GM23338 (cell line): ENCODE data around the gene MUC6. TPM values are rescaled to one million over a fixed set of nuclear protein-coding genes. Genes with fewer than 3 reads are reported as not detected.

Source experiments
- ATAC-seq: fragments of 200-7000 bp; cut with Tn5 transposase; 3 replicates; pipeline ENCODE4 v1.9.1; 2020
- DNase-seq: peaks from one replicate; pipeline ENCODE4 v3.0.0-alpha.2; 2015; ENCODE audit warnings: low spot score
- H2AFZ ChIP-seq: fragments of 200-600 bp; sonication (generic); 2 replicates; pipeline ENCODE4 v1.8.0; 2016; ENCODE audit warnings: antibody characterized with exemption, mild to moderate bottlenecking, moderate library complexity
- H3F3A ChIP-seq: fragments of 200-600 bp; sonication (generic); replicated peaks from 2 replicates; pipeline ENCODE4 v1.8.0; 2017; ENCODE audit warnings: antibody characterized with exemption, mixed run types, low read depth
- H3K27ac ChIP-seq: fragments of 200-600 bp; sonication (generic); 2 replicates; pipeline ENCODE4 v1.6.1; 2016; ENCODE audit warnings: low read depth
- H3K27me3 ChIP-seq: fragments of 200-600 bp; sonication (generic); 2 replicates; pipeline ENCODE4 v1.8.0; 2016; ENCODE audit warnings: mild to moderate bottlenecking, mixed run types, moderate library complexity; ENCODE audit not compliant: insufficient read depth
- H3K36me3 ChIP-seq: fragments of 200-600 bp; sonication (generic); 2 replicates; pipeline ENCODE4 v1.8.0; 2016; ENCODE audit warnings: mild to moderate bottlenecking; ENCODE audit not compliant: insufficient read depth
- H3K4me1 ChIP-seq: fragments of 200-600 bp; sonication (generic); 2 replicates; pipeline ENCODE4 v1.8.0; 2016; ENCODE audit warnings: mild to moderate bottlenecking, moderate library complexity; ENCODE audit not compliant: insufficient read depth
- H3K4me2 ChIP-seq: fragments of 200-600 bp; sonication (generic); 2 replicates; pipeline ENCODE4 v1.7.1; 2017; ENCODE audit warnings: mixed run types
- H3K4me3 ChIP-seq: fragments of 200-600 bp; sonication (generic); 2 replicates; pipeline ENCODE4 v1.6.1; 2016; ENCODE audit warnings: mixed run types
- H3K79me2 ChIP-seq: fragments of 200-600 bp; sonication (generic); replicated peaks from 2 replicates; pipeline ENCODE4 v1.8.0; 2017; ENCODE audit warnings: mild to moderate bottlenecking; ENCODE audit not compliant: insufficient read depth
- H3K9me2 ChIP-seq: fragments of 200-600 bp; sonication (generic); 2 replicates; pipeline ENCODE4 v1.8.0; 2017; ENCODE audit not compliant: insufficient read depth
- H4K20me1 ChIP-seq: fragments of 200-600 bp; sonication (generic); replicated peaks from 2 replicates; pipeline ENCODE4 v1.8.0; 2017; ENCODE audit warnings: mild to moderate bottlenecking; ENCODE audit not compliant: insufficient read depth
- H3K27ac Mint-ChIP-seq: 2 replicates; pipeline ENCODE4 v1.8.0; 2020; ENCODE audit warnings: inconsistent platforms, mild to moderate bottlenecking, moderate library complexity, mixed read lengths
- H3K27me3 Mint-ChIP-seq: 3 replicates; pipeline ENCODE4 v1.8.0; 2022; ENCODE audit warnings: low read depth, mild to moderate bottlenecking, moderate library complexity, mixed read lengths, inconsistent platforms; ENCODE audit not compliant: insufficient read depth, poor library complexity
- H3K36me3 Mint-ChIP-seq: 3 replicates; pipeline ENCODE4 v1.8.0; 2021; ENCODE audit warnings: low read depth, mild to moderate bottlenecking, inconsistent platforms, moderate library complexity, mixed read lengths
- H3K4me1 Mint-ChIP-seq: 3 replicates; pipeline ENCODE4 v1.8.0; 2020; ENCODE audit warnings: mild to moderate bottlenecking, inconsistent platforms, mixed read lengths
- H3K4me3 Mint-ChIP-seq: 3 replicates; pipeline ENCODE4 v1.8.0; 2021; ENCODE audit warnings: moderate library complexity, mild to moderate bottlenecking, inconsistent platforms, mixed read lengths
- H3K9me3 Mint-ChIP-seq: 3 replicates; pipeline ENCODE4 v1.8.0; 2020; ENCODE audit warnings: moderate library complexity, mild to moderate bottlenecking, inconsistent platforms, mixed read lengths
- CREB1 ChIP-seq: fragments of 250-450 bp; sonication (Bioruptor Pico); IDR thresholded peaks from 2 replicates; pipeline ENCODE4 v1.5.0; 2020; ENCODE audit warnings: low read depth, mild to moderate bottlenecking, moderate library complexity
- CTCF ChIP-seq, 2 experiments: fragments of 200-600 bp in 1 of 2; sonication (generic) in 1 of 2; conservative IDR thresholded peaks; 2 replicates each; pipeline versions ENCODE4 v1.5.1 to v1.6.1; 2016 to 2017; ENCODE audit warnings: antibody characterized with exemption in 2 of 2, low read depth in 2 of 2, mild to moderate bottlenecking in 2 of 2, moderate library complexity in 1 of 2
- EZH2phosphoT487 ChIP-seq: fragments of 200-600 bp; sonication (generic); IDR thresholded peaks from one replicate; pipeline ENCODE4 v1.8.1; 2018; ENCODE audit warnings: antibody characterized with exemption; ENCODE audit not compliant: unreplicated experiment
- JUNB ChIP-seq: IDR thresholded peaks from one replicate; pipeline ENCODE4 v1.6.1; 2016; ENCODE audit warnings: antibody characterized with exemption; ENCODE audit not compliant: unreplicated experiment
- POLR2AphosphoS5 ChIP-seq: IDR thresholded peaks from 2 replicates; pipeline ENCODE4 v1.6.1; 2016; ENCODE audit warnings: antibody characterized with exemption, low read depth
- ZNF331 ChIP-seq: fragments of 250-450 bp; sonication (Bioruptor Pico); IDR thresholded peaks from 2 replicates; pipeline ENCODE4 v1.5.0; 2020; ENCODE audit warnings: low read depth, mild to moderate bottlenecking, moderate library complexity
- ZNF462 ChIP-seq: fragments of 250-450 bp; sonication (Bioruptor Pico); IDR thresholded peaks from 2 replicates; pipeline ENCODE4 v1.5.0; 2020; ENCODE audit warnings: mild to moderate bottlenecking, moderate library complexity
- polyA plus RNA-seq: library from polyadenylated mRNA; unstranded; fragments of >200 nt; fragmentation: Nextera tagmentation; extraction: Ambion mirVana; gene quantifications from 2 replicates; pipeline ENCODE4 v1.2.1, GENCODE V29; 2016
- total RNA-seq: library from RNA; depleted of rRNA; stranded (reverse); fragments of >200 nt; shearing (Covaris generic); gene quantifications from 2 replicates; pipeline ENCODE4 v1.2.3, GENCODE V29; 2014

Gene MUC6
- total and polyA plus RNA-seq, 2 experiments from 2014 or later = not detected

GRCh38 chr11:1001617-1002405 lies 34.7 kb downstream of the MUC6 start:
- H3K27ac ChIP-seq = no peak overlapping the region

GRCh38 chr11:1000357-1001278 lies 35.9 kb downstream of the MUC6 start:
- Mint-ChIP-seq H3K9me3 (no peaks in the 10 kb centered on the region; the same call in 2 of the 3 replicates), H3K27ac (peak overlapping the region; percentile 56), H3K4me1 (peaks cover 2% of the 10 kb centered on the region; the same call in 1 of the 3 replicates), H3K4me3 (no peak overlapping the region), H3K36me3 (peaks cover 52% of the 10 kb centered on the region), H3K27me3 (peaks cover 15% of the 10 kb centered on the region)
- H3K9me2 ChIP-seq = no peaks in the 10 kb centered on the region
- H3K27ac ChIP-seq = no peak overlapping the region
- no peaks in the 10 kb centered on the region for H3K79me2 ChIP-seq
- H3K4me3 ChIP-seq = no peak overlapping the region
- no peaks in the 10 kb centered on the region for H3K4me1 ChIP-seq
- DNase-seq (no peak), ATAC-seq (no peak)
- H3K36me3 ChIP-seq = peaks cover 11% of the 10 kb centered on the region; the same call in 1 of the 2 replicates
- no peak overlapping the region for H2AFZ ChIP-seq
- no peaks in the 10 kb centered on the region for H3K27me3 ChIP-seq
- H3F3A ChIP-seq = no peaks in the 10 kb centered on the region
- H4K20me1 ChIP-seq = peaks cover 12% of the 10 kb centered on the region
- H3K4me2 ChIP-seq = no peak overlapping the region
- TF ChIP-seq POLR2AphosphoS5 (no peak), ZNF331 (CRISPR knock-in tag) (no peak), CTCF (conservative IDR thresholded peaks at IDR 0.05; ENCODE audit: low read depth in 2 of 2) (no peak), CREB1 (CRISPR knock-in tag) (no peak), EZH2phosphoT487 (no peak), ZNF462 (CRISPR knock-in tag) (no peak)

More at GRCh38 chr11:1001617-1002405, 34.7 kb downstream of the MUC6 start:
- Histone ChIP-seq H3K79me2 (no peaks in the 10 kb centered on the region), H3K36me3 (peaks cover 11% of the 10 kb centered on the region; the same call in 1 of the 2 replicates), H4K20me1 (peaks cover 12% of the 10 kb centered on the region), H3F3A (no peaks in the 10 kb centered on the region), H3K4me1 (no peaks in the 10 kb centered on the region), H3K4me3 (no peak overlapping the region), H2AFZ (no peak overlapping the region), H3K4me2 (no peak overlapping the region), H3K27me3 (no peaks in the 10 kb centered on the region), H3K9me2 (no peaks in the 10 kb centered on the region)
- DNase-seq (no peak), ATAC-seq (peak; percentile 28; the same call in 2 of the 3 replicates)
- H3K36me3 Mint-ChIP-seq = peaks cover 52% of the 10 kb centered on the region
- no peaks in the 10 kb centered on the region; the same call in 2 of the 3 replicates for H3K4me1 Mint-ChIP-seq
- H3K27me3 Mint-ChIP-seq = peaks cover 11% of the 10 kb centered on the region
- H3K27ac Mint-ChIP-seq = no peak overlapping the region
- no peak overlapping the region for H3K4me3 Mint-ChIP-seq
- no peak for TF ChIP-seq JUNB
- H3K9me3 Mint-ChIP-seq = no peaks in the 10 kb centered on the region; the same call in 2 of the 3 replicates
